M059J (cell line): ENCODE data around the gene CCSER1. TPM values are rescaled to one million over a fixed set of nuclear protein-coding genes. Genes with fewer than 3 reads are reported as not detected.
"Not testable (repeated sequence)": the region's sequence is repeated elsewhere in the genome, so short reads cannot be mapped to it uniquely, and the experiment has no call there.

Experiments used
- DNase-seq: peaks from one replicate; pipeline ENCODE4 v3.0.0-alpha.2; 2012; ENCODE audit warnings: low read depth
- total RNA-seq: library from RNA; depleted of rRNA; stranded (reverse); fragments of >200 nt; shearing (Covaris generic); gene quantifications from 2 replicates; pipeline ENCODE4 v1.2.3, GENCODE V29; 2014

CCSER1 gene
- total RNA-seq, 1 experiment from 2014 or later: not detected

DNA sequence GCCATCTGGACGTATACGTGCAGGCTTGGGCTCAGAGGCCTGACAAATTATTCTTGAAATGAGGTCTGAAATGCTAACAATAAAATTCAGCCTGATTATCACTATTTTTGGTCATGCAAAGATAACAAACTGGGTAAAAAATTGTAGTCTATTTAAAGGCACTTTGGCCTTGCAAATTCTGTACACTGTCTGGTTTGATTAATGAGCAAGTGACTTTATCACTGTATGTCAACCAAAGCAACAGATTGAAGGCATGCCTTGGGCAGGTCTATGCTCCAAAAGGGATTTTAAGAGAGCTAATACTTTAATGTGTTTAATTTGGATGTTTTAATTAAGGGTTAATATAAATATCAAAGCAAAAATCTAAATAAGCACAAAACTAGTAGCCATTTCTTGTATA lies 1141.7 kb downstream of the CCSER1 start:
- no peak for DNase-seq

- DNase-seq: no peak
Measured at GRCh38 chr4:91279899-91280298, 1152.7 kb downstream of the CCSER1 start.

- DNase-seq: no peak
Measured at GRCh38 chr4:91280551-91281290, 1153.5 kb downstream of the CCSER1 start.

GRCh38 chr4:91282217-91282616 lies 1155.0 kb downstream of the CCSER1 start:
- no peak for DNase-seq

- DNase-seq: no peak
Measured at GRCh38 chr4:91283726-91284230, 1156.6 kb downstream of the CCSER1 start.

- DNase-seq: no peak
Measured at GRCh38 chr4:91284480-91284879, 1157.3 kb downstream of the CCSER1 start.

DNA sequence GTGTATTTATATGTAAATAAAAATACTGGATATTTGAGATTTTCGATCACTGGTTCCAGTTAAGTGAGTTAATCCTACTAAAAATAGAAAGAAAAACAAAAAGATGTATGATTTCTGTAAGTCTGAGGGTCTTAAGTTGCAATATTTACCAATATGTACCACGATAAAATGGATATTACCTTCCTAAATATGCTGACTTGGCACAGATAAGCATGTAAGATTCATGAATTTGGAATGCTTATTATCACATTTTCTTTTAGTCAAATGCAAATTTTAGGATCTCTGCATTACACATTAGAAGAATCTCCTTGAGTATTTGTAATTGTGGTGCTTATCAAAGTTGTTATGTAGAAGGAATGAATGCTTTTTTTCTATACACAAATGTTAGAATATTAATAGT lies 1158.3 kb downstream of the CCSER1 start:
- DNase-seq: no peak

- DNase-seq: no peak
Measured at GRCh38 chr4:91288702-91289311, 1161.6 kb downstream of the CCSER1 start.

DNA sequence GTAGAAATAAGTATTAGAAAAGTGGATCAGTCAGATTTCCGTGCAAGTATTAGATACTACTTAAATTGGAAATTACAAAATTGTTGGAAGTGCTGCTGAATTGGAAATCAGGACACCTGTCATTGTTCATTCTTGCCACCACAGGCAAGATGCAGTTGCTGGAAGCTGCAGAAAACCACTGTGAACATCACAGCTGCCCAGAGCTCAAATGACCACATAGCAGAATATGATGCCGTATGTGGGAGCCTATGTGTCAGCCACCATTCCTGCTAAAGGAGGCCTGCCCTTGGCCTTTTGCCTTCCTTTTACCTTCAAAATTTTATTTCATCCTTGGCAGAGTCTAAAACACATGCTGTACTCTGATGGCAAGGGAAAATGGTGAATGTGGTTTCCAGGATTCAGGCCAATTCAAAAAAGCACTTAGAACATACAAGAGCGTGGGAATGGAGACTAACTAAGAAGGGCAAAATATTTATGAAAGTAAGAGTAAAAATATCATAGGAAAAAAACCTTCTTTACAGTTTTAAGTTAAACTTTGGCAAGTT lies 1171.0 kb downstream of the CCSER1 start:
- no peak for DNase-seq

- DNase-seq: no peak
Measured at GRCh38 chr4:91298824-91299223, 1171.6 kb downstream of the CCSER1 start.

GRCh38 chr4:91302120-91302519 lies 1174.9 kb downstream of the CCSER1 start:
- no peak for DNase-seq

GRCh38 chr4:91304292-91304691 lies 1177.1 kb downstream of the CCSER1 start:
- no peak for DNase-seq

- DNase-seq: no peak
Measured at GRCh38 chr4:91317434-91317833, 1190.2 kb downstream of the CCSER1 start.

GRCh38 chr4:91319556-91320268 lies 1192.5 kb downstream of the CCSER1 start:
- no peak for DNase-seq

DNA sequence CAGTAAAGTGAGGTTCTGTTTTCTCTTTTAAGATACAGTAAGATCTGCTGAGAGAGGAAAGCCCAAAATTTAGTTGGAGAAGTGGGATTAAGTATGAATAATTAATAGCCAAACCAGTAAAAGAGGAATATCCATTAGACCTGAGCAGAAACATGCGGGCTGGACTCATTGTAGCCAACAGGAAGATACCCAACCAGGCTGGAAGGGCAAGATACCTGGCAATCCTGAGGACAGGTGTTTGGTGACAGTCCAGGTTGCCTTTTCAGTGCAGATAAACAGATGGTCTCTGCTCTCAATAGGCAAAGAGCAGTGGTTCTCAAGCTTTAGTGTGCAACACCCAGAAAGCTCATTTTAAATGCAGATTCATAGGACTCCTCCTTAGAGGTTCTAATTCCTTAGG lies 1195.8 kb downstream of the CCSER1 start:
- DNase-seq: no peak

DNA sequence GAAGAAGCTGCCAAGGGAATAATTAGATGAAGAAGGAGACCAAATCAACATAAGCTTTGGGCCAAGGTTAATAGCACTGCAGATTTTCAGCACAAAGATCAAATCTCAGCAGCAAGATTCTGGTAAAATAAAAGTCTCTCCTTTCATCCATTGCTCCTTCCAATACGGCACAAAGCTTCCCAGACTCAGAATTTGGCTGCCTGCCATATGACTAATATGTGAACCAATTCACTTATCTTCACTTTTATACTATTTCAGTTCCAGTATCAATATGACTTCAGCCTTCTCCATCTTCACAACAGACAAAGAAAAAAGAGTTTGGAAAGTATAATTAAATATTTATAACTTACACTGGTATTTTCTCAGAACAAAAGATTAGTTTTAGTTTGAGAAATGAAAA lies 1198.3 kb downstream of the CCSER1 start:
- peak; percentile 5 for DNase-seq

- not testable (repeated sequence) for DNase-seq
Measured at GRCh38 chr4:91326167-91326566, 1199.0 kb downstream of the CCSER1 start.

DNA sequence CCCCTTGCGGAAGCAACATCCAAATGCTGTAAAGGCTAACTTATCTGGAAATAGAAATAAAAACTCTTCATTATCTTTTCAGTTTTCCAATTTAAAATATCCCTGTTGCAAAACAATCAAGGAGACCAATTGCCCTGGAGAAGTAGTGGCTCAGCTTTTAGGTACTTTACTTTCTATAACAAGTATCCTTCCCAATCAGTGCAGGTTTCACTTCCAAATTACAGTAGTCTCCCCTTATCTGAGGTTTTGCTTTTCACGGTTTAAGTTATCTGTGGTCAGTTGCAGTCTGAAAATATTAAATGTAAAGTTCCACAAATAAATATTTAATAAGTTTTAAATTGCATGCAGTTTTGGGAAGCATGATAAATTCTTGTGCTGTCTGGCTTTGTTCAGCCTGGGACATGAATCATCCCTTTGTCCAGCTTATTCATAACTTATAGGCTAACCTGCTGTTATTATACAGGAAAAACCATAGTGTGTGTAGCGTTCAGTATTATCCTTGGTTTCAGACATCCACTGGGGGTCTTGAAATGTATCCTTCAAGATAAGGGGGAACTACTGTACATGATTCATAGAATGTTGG lies 1203.5 kb downstream of the CCSER1 start:
- no peak for DNase-seq

- no peak for DNase-seq
Measured at GRCh38 chr4:91340822-91341221, 1213.6 kb downstream of the CCSER1 start.

- DNase-seq: no peak
Measured at GRCh38 chr4:91345632-91346031, 1218.4 kb downstream of the CCSER1 start.

DNA sequence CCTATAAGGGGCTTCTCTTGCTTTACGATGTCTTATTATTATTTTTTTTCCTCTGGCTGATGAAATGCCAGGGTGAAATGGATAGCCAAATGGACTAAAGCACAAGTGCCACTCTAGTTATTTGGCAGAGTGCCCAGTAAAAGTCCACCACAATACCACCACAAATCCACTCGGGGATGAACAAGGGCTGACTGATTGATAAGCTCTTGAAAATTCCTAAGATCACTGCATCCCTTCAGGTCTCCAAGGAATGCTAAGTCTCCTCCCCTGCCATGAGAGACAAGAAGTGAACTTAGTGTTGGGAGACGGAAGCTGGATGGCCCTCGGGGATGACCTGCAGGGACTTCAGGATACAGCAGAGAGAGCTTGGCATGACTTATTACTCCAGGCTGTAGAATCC lies 1229.3 kb downstream of the CCSER1 start:
- not testable (repeated sequence) for DNase-seq

- not testable (repeated sequence) for DNase-seq
Measured at GRCh38 chr4:91358016-91358415, 1230.8 kb downstream of the CCSER1 start.
